ENCODE measurements around the gene DIRAS1. TPM values are rescaled to one million over a fixed set of nuclear protein-coding genes. Genes with fewer than 3 reads are reported as not detected.

DIRAS1 gene
- total RNA-seq, 1 experiment from 2014 or later = 0.37 TPM

GRCh38 chr19:2756921-2757881 is 36.0 kb upstream of the DIRAS1 start:
- no peak for TF ChIP-seq CTCF (IDR thresholded peaks at IDR 0.05; ENCODE audit: unreplicated experiment)

DNA sequence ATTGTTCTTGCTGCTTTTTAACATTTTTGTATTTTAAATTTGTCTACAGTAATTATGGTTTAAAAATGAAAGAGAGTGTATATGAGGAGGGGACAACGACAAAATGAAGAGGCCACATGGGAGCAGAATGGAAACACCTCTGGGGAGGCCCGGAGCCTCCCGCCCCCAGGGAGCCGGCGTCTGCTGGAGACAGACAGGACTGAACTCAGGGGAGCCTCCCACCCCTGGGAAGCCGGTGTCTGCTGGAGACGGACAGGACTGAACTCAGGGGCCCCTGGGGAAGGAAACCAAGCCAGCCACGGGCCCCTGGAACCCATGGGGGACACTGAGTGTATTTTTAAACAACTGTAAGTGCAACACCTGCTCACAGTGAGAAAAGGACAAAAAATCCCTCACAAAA is 35.3 kb upstream of the DIRAS1 start:
- CTCF ChIA-PET = no interaction called here
- POLR2A ChIA-PET = no interaction called here
- Mint-ChIP-seq H3K4me3 (ENCODE audit: unreplicated experiment) (no peak overlapping the region), H3K4me1 (ENCODE audit: insufficient read depth, unreplicated experiment) (no peaks in the 10 kb centered on the region), H3K9me3 (ENCODE audit: unreplicated experiment) (no peaks in the 10 kb centered on the region), H3K36me3 (ENCODE audit: insufficient read depth, unreplicated experiment) (peaks cover 41% of the 10 kb centered on the region), H3K27me3 (ENCODE audit: insufficient read depth, unreplicated experiment) (no peaks in the 10 kb centered on the region), H3K27ac (ENCODE audit: low read depth, unreplicated experiment) (no peak overlapping the region)
- TF ChIP-seq CTCF (IDR thresholded peaks at IDR 0.05; ENCODE audit: unreplicated experiment) = no peak
- no peak for DNase-seq (ENCODE audit: unreplicated experiment)
- intact Hi-C loops (cut with micrococcal nuclease) = no loop called here
- BruUV-seq (replicated peaks) = no TSS peak

More at GRCh38 chr19:2756921-2757881, 36.0 kb upstream of the DIRAS1 start:
- no peaks in the 10 kb centered on the region for H3K9me3 Mint-ChIP-seq (ENCODE audit: unreplicated experiment)
- H3K4me1 Mint-ChIP-seq (ENCODE audit: insufficient read depth, unreplicated experiment) = no peaks in the 10 kb centered on the region
- DNase-seq (ENCODE audit: unreplicated experiment) = no peak
- intact Hi-C loops (cut with micrococcal nuclease) = no loop called here
- POLR2A ChIA-PET = no interaction called here
- H3K27me3 Mint-ChIP-seq (ENCODE audit: insufficient read depth, unreplicated experiment) = no peaks in the 10 kb centered on the region
- H3K36me3 Mint-ChIP-seq (ENCODE audit: insufficient read depth, unreplicated experiment) = peaks cover 45% of the 10 kb centered on the region
- no peak overlapping the region for H3K4me3 Mint-ChIP-seq (ENCODE audit: unreplicated experiment)
- H3K27ac Mint-ChIP-seq (ENCODE audit: low read depth, unreplicated experiment) = no peak overlapping the region
- CTCF ChIA-PET = no interaction called here
- no TSS peak for BruUV-seq (replicated peaks)

DNA sequence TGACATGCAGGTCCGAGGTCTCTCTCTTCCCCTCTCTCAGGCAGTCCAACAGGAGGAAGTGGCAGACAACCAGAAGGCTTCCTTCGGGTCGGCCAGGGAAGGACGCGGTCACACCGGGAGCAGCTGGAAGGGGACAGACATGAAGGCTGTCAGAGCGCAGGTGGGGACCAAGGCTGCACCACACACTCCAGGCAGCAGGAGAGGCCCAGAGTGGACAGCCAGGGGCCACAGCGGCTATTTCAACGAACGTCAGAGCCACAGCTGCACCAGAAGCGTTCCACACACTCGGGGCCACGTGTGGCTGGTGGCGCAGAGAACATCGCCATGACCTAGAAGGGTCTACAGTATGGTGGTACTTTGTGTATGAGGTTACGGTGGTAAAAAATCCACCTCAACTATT is 34.6 kb upstream of the DIRAS1 start:
- intact Hi-C loops (cut with micrococcal nuclease) = no loop called here

GRCh38 chr19:2755448-2755705 is 34.2 kb upstream of the DIRAS1 start:
- CTCF ChIA-PET = no interaction called here
- DNase-seq (ENCODE audit: unreplicated experiment) = no peak
- H3K4me1 Mint-ChIP-seq (ENCODE audit: insufficient read depth, unreplicated experiment) = no peaks in the 10 kb centered on the region
- no peak overlapping the region for H3K27ac Mint-ChIP-seq (ENCODE audit: low read depth, unreplicated experiment)
- no TSS peak for BruUV-seq (replicated peaks)
- H3K27me3 Mint-ChIP-seq (ENCODE audit: insufficient read depth, unreplicated experiment) = no peaks in the 10 kb centered on the region
- H3K4me3 Mint-ChIP-seq (ENCODE audit: unreplicated experiment) = no peak overlapping the region
- POLR2A ChIA-PET = interaction anchor here (0.6 kb wide), 1 partner anchor 9 kb away, joined by 3 read pairs; no protein-coding TSS in a partner anchor
- intact Hi-C loops (cut with micrococcal nuclease) = no loop called here
- peaks cover 33% of the 10 kb centered on the region for H3K36me3 Mint-ChIP-seq (ENCODE audit: insufficient read depth, unreplicated experiment)
- no peaks in the 10 kb centered on the region for H3K9me3 Mint-ChIP-seq (ENCODE audit: unreplicated experiment)
- no peak for TF ChIP-seq CTCF (IDR thresholded peaks at IDR 0.05; ENCODE audit: unreplicated experiment)

More for the DNA sequence above, 34.6 kb upstream of the DIRAS1 start:
- peaks cover 38% of the 10 kb centered on the region for H3K36me3 Mint-ChIP-seq (ENCODE audit: insufficient read depth, unreplicated experiment)
- no peak overlapping the region for H3K27ac Mint-ChIP-seq (ENCODE audit: low read depth, unreplicated experiment)
- no peak for TF ChIP-seq CTCF (IDR thresholded peaks at IDR 0.05; ENCODE audit: unreplicated experiment)
- no peaks in the 10 kb centered on the region for H3K9me3 Mint-ChIP-seq (ENCODE audit: unreplicated experiment)
- no TSS peak for BruUV-seq (replicated peaks)
- POLR2A ChIA-PET = interaction anchor here (0.6 kb wide), 1 partner anchor 9 kb away, joined by 3 read pairs; no protein-coding TSS in a partner anchor
- CTCF ChIA-PET = no interaction called here
- no peaks in the 10 kb centered on the region for H3K27me3 Mint-ChIP-seq (ENCODE audit: insufficient read depth, unreplicated experiment)
- DNase-seq (ENCODE audit: unreplicated experiment) = no peak
- no peaks in the 10 kb centered on the region for H3K4me1 Mint-ChIP-seq (ENCODE audit: insufficient read depth, unreplicated experiment)
- H3K4me3 Mint-ChIP-seq (ENCODE audit: unreplicated experiment) = no peak overlapping the region
